Astrocyte (in vitro differentiated cells and primary cell): ENCODE results near the gene MSH5. TPM values are rescaled to one million over a fixed set of nuclear protein-coding genes. Genes with fewer than 3 reads are reported as not detected.

Source experiments
- DNase-seq: peaks from one replicate; pipeline ENCODE4 v3.0.0-alpha.2; 2010; ENCODE audit warnings: low read depth
- FAIRE-seq: peaks from 2 replicates; lab custom pipeline; 2011; peaks lifted over from hg19 to GRCh38; lab: Jason Lieb, UNC
- H2AFZ ChIP-seq: 2 replicates; pipeline ENCODE4 v1.6.0; 2012; ENCODE audit warnings: low read depth, low read length, inconsistent platforms
- H3K27ac ChIP-seq: 2 replicates; pipeline ENCODE4 v1.5.1; 2011; ENCODE audit warnings: low read depth, low read length, inconsistent platforms
- H3K27me3 ChIP-seq: 2 replicates; pipeline ENCODE4 v1.6.0; 2011; ENCODE audit warnings: low read length, inconsistent platforms; ENCODE audit not compliant: insufficient read depth
- H3K36me3 ChIP-seq: 2 replicates; pipeline ENCODE4 v1.5.1; 2011; ENCODE audit warnings: low read length, inconsistent platforms; ENCODE audit not compliant: insufficient read depth
- H3K4me1 ChIP-seq: 2 replicates; pipeline ENCODE4 v1.5.1; 2011; ENCODE audit warnings: low read length, inconsistent platforms; ENCODE audit not compliant: insufficient read depth
- H3K4me2 ChIP-seq: 2 replicates; pipeline ENCODE4 v1.6.0; 2012; ENCODE audit warnings: low read length, inconsistent platforms
- H3K4me3 ChIP-seq: 2 replicates; pipeline ENCODE4 v1.5.1; 2011; ENCODE audit warnings: low read depth, mild to moderate bottlenecking, low read length, inconsistent platforms; ENCODE audit not compliant: insufficient read depth
- H3K79me2 ChIP-seq: 2 replicates; pipeline ENCODE4 v1.6.0; 2012; ENCODE audit warnings: mild to moderate bottlenecking, low read length, inconsistent platforms; ENCODE audit not compliant: insufficient read depth
- H3K9ac ChIP-seq: 2 replicates; pipeline ENCODE4 v1.6.0; 2012; ENCODE audit warnings: mild to moderate bottlenecking, low read length, inconsistent platforms
- H3K9me3 ChIP-seq: 2 replicates; pipeline ENCODE4 v1.5.1; 2012; ENCODE audit warnings: low read depth, mild to moderate bottlenecking, low read length, inconsistent platforms; ENCODE audit not compliant: insufficient read depth
- H4K20me1 ChIP-seq: 2 replicates; pipeline ENCODE4 v1.6.0; 2012; ENCODE audit warnings: low read length, inconsistent platforms; ENCODE audit not compliant: insufficient read depth
- H3K27ac Mint-ChIP-seq: one replicate; pipeline ENCODE4 v1.8.0; 2021; ENCODE audit warnings: mild to moderate bottlenecking, mixed read lengths; ENCODE audit not compliant: unreplicated experiment
- H3K27me3 Mint-ChIP-seq: one replicate; pipeline ENCODE4 v1.8.0; 2021; ENCODE audit warnings: low read depth, mixed read lengths; ENCODE audit not compliant: unreplicated experiment
- H3K36me3 Mint-ChIP-seq: one replicate; pipeline ENCODE4 v1.8.0; 2021; ENCODE audit warnings: low read depth, mixed read lengths; ENCODE audit not compliant: unreplicated experiment
- H3K4me1 Mint-ChIP-seq: one replicate; pipeline ENCODE4 v1.8.0; 2021; ENCODE audit warnings: low read depth, mixed read lengths; ENCODE audit not compliant: unreplicated experiment
- H3K4me3 Mint-ChIP-seq: one replicate; pipeline ENCODE4 v1.8.0; 2021; ENCODE audit warnings: mild to moderate bottlenecking, moderate library complexity, mixed read lengths; ENCODE audit not compliant: unreplicated experiment
- H3K9me3 Mint-ChIP-seq: one replicate; pipeline ENCODE4 v1.8.0; 2021; ENCODE audit warnings: mild to moderate bottlenecking, mixed read lengths; ENCODE audit not compliant: unreplicated experiment
- CTCF ChIP-seq: IDR thresholded peaks from 2 replicates; pipeline ENCODE4 v1.5.1; 2011; ENCODE audit warnings: low read depth, mild to moderate bottlenecking, inconsistent platforms, low read length, moderate library complexity; ENCODE audit not compliant: insufficient read depth
- EZH2 ChIP-seq: IDR thresholded peaks from 2 replicates; pipeline ENCODE4 v1.6.1; 2012; ENCODE audit warnings: mild to moderate bottlenecking, low read length, inconsistent platforms; ENCODE audit not compliant: insufficient read depth
- total RNA-seq: library from RNA; stranded (reverse); gene quantifications from 2 replicates; pipeline ENCODE4 v1.2.1, GENCODE V29; 2021

MSH5 gene
- total RNA-seq, 1 donor from 2014 or later: 6.8 TPM

GRCh38 chr6:31737991-31738979 is 1.5 kb upstream of the MSH5 start:
- peak; percentile 78 for DNase-seq
- peaks cover 34% of the 10 kb centered on the region for H3K4me1 Mint-ChIP-seq
- H3K4me2 ChIP-seq: peak overlapping the region; percentile 93

GRCh38 chr6:31740397-31741223 is 805 bp downstream of the MSH5 start:
- FAIRE-seq: no peak
- Histone ChIP-seq H2AFZ (peak overlapping the region; percentile 83), H3K36me3 (no peaks in the 10 kb centered on the region), H3K4me3 (peak overlapping the region; percentile 75), H3K4me1 (peaks cover 27% of the 10 kb centered on the region), H3K27me3 (no peaks in the 10 kb centered on the region), H4K20me1 (no peaks in the 10 kb centered on the region), H3K9ac (peak overlapping the region; percentile 80), H3K9me3 (no peaks in the 10 kb centered on the region), H3K27ac (peak overlapping the region; percentile 65), H3K4me2 (peak overlapping the region; percentile 96), H3K79me2 (peaks cover 19% of the 10 kb centered on the region)
- H3K4me3 Mint-ChIP-seq: peak overlapping the region; percentile 94
- H3K27ac Mint-ChIP-seq: no peak overlapping the region
- no peaks in the 10 kb centered on the region for H3K9me3 Mint-ChIP-seq
- peaks cover 10% of the 10 kb centered on the region for H3K36me3 Mint-ChIP-seq
- peaks cover 32% of the 10 kb centered on the region for H3K4me1 Mint-ChIP-seq
- H3K27me3 Mint-ChIP-seq: no peaks in the 10 kb centered on the region
- no peak for TF ChIP-seq EZH2
- TF ChIP-seq CTCF: no peak
- no peak for DNase-seq

More at GRCh38 chr6:31737991-31738979, 1.5 kb upstream of the MSH5 start:
- H3K9me3 ChIP-seq: no peaks in the 10 kb centered on the region
- peaks cover 42% of the 10 kb centered on the region for H3K79me2 ChIP-seq
- Mint-ChIP-seq H3K36me3 (peaks cover 17% of the 10 kb centered on the region), H3K27ac (peak overlapping the region; percentile 99), H3K9me3 (no peaks in the 10 kb centered on the region), H3K4me3 (peak overlapping the region; percentile 99), H3K27me3 (no peaks in the 10 kb centered on the region)
- H3K9ac ChIP-seq: peak overlapping the region; percentile 50
- H4K20me1 ChIP-seq: peaks cover 22% of the 10 kb centered on the region
- peak; percentile 9 for FAIRE-seq
- peaks cover 10% of the 10 kb centered on the region for H3K36me3 ChIP-seq
- TF ChIP-seq EZH2 (no peak), CTCF (no peak)
- H3K27me3 ChIP-seq: no peaks in the 10 kb centered on the region
- peak overlapping the region; percentile 18 for H3K4me3 ChIP-seq
- H3K27ac ChIP-seq: peak overlapping the region; percentile 54
- peaks cover 39% of the 10 kb centered on the region for H3K4me1 ChIP-seq
- H2AFZ ChIP-seq: peak overlapping the region; percentile 57
